ENCODE measurements around the gene KRT6A.

KRT6A gene

DNA sequence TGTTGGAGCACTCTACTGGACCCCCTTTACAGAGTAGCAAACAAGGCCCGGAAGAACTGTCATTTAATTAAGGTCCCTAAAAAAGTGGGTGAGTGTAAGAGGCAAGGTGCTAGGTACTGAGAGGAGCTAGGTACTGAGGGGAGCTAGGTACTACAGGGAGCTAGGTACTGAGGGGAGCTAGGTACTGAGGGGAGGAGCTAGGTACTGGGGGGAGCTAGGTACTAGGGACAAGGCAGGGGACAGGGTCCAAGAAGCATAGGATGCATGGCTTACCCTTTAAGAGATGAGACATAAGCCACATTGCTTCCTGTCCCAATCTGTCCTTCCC is 22.2 kb upstream of the KRT6A start:
- TF ChIP-seq, protein P1, sequence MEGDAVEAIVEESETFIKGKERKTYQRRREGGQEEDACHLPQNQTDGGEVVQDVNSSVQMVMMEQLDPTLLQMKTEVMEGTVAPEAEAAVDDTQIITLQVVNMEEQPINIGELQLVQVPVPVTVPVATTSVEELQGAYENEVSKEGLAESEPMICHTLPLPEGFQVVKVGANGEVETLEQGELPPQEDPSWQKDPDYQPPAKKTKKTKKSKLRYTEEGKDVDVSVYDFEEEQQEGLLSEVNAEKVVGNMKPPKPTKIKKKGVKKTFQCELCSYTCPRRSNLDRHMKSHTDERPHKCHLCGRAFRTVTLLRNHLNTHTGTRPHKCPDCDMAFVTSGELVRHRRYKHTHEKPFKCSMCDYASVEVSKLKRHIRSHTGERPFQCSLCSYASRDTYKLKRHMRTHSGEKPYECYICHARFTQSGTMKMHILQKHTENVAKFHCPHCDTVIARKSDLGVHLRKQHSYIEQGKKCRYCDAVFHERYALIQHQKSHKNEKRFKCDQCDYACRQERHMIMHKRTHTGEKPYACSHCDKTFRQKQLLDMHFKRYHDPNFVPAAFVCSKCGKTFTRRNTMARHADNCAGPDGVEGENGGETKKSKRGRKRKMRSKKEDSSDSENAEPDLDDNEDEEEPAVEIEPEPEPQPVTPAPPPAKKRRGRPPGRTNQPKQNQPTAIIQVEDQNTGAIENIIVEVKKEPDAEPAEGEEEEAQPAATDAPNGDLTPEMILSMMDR (IDR thresholded peaks at IDR 0.05; ENCODE audit: low read depth, low read length) = no peak
- no peak for DNase-seq
- peaks cover 10% of the 10 kb centered on the region for H3K9me3 ChIP-seq (ENCODE audit: severe bottlenecking)
- H3K27me3 ChIP-seq (ENCODE audit: insufficient read depth, low read depth, severe bottlenecking) = peaks cover 91% of the 10 kb centered on the region
- no peak overlapping the region for H3K4me3 ChIP-seq (ENCODE audit: low read depth, low read length)
- no peaks in the 10 kb centered on the region for H3K36me3 ChIP-seq
- no peak overlapping the region for H3K27ac ChIP-seq

DNA sequence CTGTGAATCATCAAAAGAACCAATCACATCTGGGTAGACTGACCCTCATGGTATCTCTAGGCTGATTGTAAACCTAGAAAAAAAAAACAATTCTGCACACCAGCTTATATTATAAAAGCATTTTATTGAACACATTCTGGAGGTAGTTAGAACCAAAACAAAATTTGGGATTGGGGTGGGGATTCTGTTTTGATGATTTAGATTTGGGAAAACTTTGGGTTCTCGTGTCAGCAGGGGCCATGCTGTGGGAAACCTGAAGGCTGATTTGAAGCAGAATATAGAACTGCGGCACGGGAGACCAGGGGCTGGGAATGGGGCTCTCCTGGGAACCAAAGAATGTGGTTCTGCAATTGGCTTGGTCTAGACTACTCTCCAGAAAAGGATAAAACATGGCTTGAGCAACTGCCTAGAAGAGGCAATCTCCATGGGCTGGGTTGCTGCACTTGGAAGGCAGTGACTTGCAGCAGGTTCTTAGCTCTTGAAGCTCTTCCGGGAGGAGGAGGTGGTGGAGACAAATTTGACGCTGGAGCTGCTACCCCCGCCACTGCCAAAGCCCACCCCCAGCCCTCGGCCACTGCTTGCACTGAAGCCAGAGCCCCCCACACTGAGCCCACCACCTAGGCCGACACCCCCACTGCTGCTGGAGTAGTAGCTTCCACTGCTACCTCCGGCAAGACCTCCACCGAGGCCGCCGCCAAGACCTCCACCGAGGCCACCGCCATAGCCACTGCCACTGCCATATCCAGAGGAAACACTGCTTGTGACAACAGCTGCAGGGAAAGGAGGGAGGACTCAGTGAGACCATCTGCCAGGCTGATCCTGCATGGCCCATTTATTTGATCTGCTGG is 21.6 kb upstream of the KRT6A start:
- Histone ChIP-seq H3K36me3 (no peaks in the 10 kb centered on the region), H3K9me3 (ENCODE audit: severe bottlenecking) (peaks cover 11% of the 10 kb centered on the region), H3K27me3 (ENCODE audit: insufficient read depth, low read depth, severe bottlenecking) (peaks cover 91% of the 10 kb centered on the region), H3K4me3 (ENCODE audit: low read depth, low read length) (no peak overlapping the region), H3K27ac (no peak overlapping the region)
- TF ChIP-seq, protein P1 (IDR thresholded peaks at IDR 0.05; ENCODE audit: low read depth, low read length) = no peak
- no peak for DNase-seq

DNA sequence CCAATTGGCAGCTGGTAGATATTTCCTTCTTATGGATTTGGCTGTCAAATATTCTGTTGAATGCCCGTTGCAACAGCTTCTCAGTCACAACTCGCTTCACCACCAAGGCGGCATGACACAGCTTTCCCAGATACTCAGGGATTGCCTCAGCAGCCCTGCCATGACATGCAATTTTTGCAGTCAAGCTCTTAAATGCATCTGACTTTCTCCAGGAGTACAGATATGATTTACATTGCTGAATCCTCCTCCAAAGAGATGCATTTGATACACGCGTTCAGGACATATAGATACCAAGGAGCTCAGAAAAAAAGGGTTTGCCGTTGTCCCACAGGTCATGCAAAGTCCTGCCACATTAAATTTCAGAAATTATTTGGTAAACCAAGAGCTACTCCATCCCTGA is 20.7 kb upstream of the KRT6A start:
- H3K9me3 ChIP-seq (ENCODE audit: severe bottlenecking) = peaks cover 11% of the 10 kb centered on the region
- H3K27ac ChIP-seq = no peak overlapping the region
- no peak overlapping the region for H3K4me3 ChIP-seq (ENCODE audit: low read depth, low read length)
- TF ChIP-seq, protein P1 (IDR thresholded peaks at IDR 0.05; ENCODE audit: low read depth, low read length) = no peak
- no peak for DNase-seq
- H3K27me3 ChIP-seq (ENCODE audit: insufficient read depth, low read depth, severe bottlenecking) = peaks cover 83% of the 10 kb centered on the region
- H3K36me3 ChIP-seq = no peaks in the 10 kb centered on the region

DNA sequence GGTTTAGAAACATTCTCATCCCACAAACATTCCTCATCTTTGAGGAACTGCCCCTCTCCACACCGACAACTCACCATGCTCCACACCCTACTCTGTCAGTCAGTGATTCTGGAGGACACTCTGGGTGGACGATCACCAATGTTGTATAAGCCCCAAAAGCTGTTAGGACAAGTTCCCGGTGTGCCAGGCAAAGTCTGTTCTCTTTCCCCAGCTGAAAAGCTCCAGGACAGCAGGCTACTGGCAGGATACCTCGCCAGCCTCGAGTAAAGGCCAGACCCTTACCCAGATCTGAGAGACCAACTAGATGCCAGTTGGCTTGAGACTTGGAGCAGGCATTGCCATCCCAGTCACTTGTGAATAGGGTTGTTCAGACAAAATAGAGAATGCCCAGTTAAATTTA is 15.2 kb upstream of the KRT6A start:
- H3K36me3 ChIP-seq = no peaks in the 10 kb centered on the region
- no peak for DNase-seq
- peaks cover 11% of the 10 kb centered on the region for H3K9me3 ChIP-seq (ENCODE audit: severe bottlenecking)
- TF ChIP-seq, protein P1 (IDR thresholded peaks at IDR 0.05; ENCODE audit: low read depth, low read length) = no peak
- H3K27ac ChIP-seq = no peak overlapping the region
- peaks cover 62% of the 10 kb centered on the region for H3K27me3 ChIP-seq (ENCODE audit: insufficient read depth, low read depth, severe bottlenecking)
- H3K4me3 ChIP-seq (ENCODE audit: low read depth, low read length) = no peak overlapping the region

DNA sequence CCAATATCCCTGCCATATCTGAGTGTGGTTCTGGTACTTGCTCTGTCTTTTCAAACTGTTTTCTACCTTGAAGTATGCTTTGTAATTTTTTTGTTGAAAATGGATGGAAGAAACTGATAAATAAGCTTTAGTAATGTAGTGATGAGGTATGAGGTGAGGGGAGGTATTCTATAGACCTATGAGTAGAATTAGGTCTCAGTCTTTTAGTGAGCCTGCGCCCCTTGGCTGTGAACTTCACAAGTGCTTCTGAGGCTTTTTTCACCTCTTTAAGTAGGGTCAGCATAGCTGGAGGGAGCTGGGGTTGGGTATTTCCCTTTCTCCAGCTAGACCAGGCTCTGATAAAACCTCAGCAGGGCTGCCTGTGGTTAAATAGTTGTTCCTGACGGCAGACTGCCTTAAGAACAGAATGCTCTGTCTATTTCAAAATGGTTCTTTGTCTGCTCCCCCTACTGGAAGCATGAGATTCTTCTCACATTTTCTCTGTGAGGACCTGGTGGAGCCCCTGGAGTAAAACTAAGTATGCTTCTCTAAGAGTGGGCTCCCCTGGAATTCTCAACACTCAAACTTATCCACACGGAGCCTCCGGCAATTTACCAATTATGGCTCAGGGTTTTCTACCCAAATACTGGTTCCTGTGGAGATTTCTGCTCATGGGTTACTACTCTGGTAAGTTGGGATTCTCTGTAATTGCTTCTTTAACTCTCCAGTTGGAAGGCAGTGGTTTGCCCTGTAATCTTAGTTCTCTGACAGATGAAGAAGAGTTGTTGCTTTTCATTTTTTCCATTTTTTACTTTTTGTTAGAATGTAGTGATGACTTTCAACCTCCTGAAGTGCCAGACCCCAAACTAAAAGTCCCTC is 14.0 kb upstream of the KRT6A start:
- TF ChIP-seq, protein P1 (IDR thresholded peaks at IDR 0.05; ENCODE audit: low read depth, low read length) = peak; percentile 45

More for the DNA sequence above, 14.0 kb upstream of the KRT6A start:
- Histone ChIP-seq H3K27ac (no peak overlapping the region), H3K27me3 (ENCODE audit: insufficient read depth, low read depth, severe bottlenecking) (peaks cover 55% of the 10 kb centered on the region), H3K4me3 (ENCODE audit: low read depth, low read length) (no peak overlapping the region), H3K36me3 (no peaks in the 10 kb centered on the region), H3K9me3 (ENCODE audit: severe bottlenecking) (peaks cover 11% of the 10 kb centered on the region)
- DNase-seq = no peak

Measured in WERI-Rb-1 (cell line).